ENCODE data around the gene DAB1. TPM values are rescaled to one million over a fixed set of nuclear protein-coding genes. Genes with fewer than 3 reads are reported as not detected.

The DAB1 gene
- polyA plus RNA-seq, 1 donor from 2014 or later, result 11.4 TPM

GRCh38 chr1:57403201-57403600, 20.7 kb downstream of the DAB1 start:
- Histone ChIP-seq H3K27me3 (ENCODE audit: insufficient read depth, low read depth, low read length) (no peaks in the 10 kb centered on the region), H3K9me2 (ENCODE audit: insufficient read depth, low read length) (no peaks in the 10 kb centered on the region), H2AFZ (ENCODE audit: low read depth, low read length) (no peak overlapping the region), H3K9ac (ENCODE audit: low read length) (no peak overlapping the region), H3K79me2 (replicated peaks; ENCODE audit: insufficient read depth, low read length) (no peaks in the 10 kb centered on the region), H3K27ac (ENCODE audit: low read length) (no peak overlapping the region), H4K20me1 (ENCODE audit: insufficient read depth) (no peaks in the 10 kb centered on the region), H3K4me2 (ENCODE audit: low read length) (no peak overlapping the region), H3F3A (ENCODE audit: insufficient read depth, low read length, poor library complexity, severe bottlenecking) (no peaks in the 10 kb centered on the region), H3K4me3 (ENCODE audit: low read length) (no peak overlapping the region), H3K36me3 (ENCODE audit: insufficient read depth, low read length) (no peaks in the 10 kb centered on the region), H3K9me3 (ENCODE audit: low read length) (no peaks in the 10 kb centered on the region)
- TF ChIP-seq TAF1 (IDR thresholded peaks at IDR 0.05; ENCODE audit: low read depth), result no peak
- no peak for TF ChIP-seq POLR2AphosphoS5 (IDR thresholded peaks at IDR 0.05)
- no peak for TF ChIP-seq REST (IDR thresholded peaks at IDR 0.05; ENCODE audit: borderline replicate concordance)
- TF ChIP-seq EZH2 (IDR thresholded peaks at IDR 0.05; ENCODE audit: borderline replicate concordance, insufficient read depth, low read length, poor library complexity, severe bottlenecking), result no peak
- no peak for TF ChIP-seq RAD21 (conservative IDR thresholded peaks at IDR 0.05)
- no peak for TF ChIP-seq SMC3 (conservative IDR thresholded peaks at IDR 0.05; ENCODE audit: poor library complexity)
- TF ChIP-seq EP300 (conservative IDR thresholded peaks at IDR 0.05; ENCODE audit: poor library complexity, severe bottlenecking), result no peak
- no peak for TF ChIP-seq CTCF (IDR thresholded peaks at IDR 0.05; ENCODE audit: poor library complexity, severe bottlenecking)
- no peak for TF ChIP-seq MXI1 (conservative IDR thresholded peaks at IDR 0.05; ENCODE audit: poor library complexity, severe bottlenecking)

GRCh38 chr1:57401671-57402070, 22.2 kb downstream of the DAB1 start:
- H3K9ac ChIP-seq (ENCODE audit: low read length), result no peak overlapping the region
- TF ChIP-seq TAF1 (IDR thresholded peaks at IDR 0.05; ENCODE audit: low read depth), result no peak
- no peak for TF ChIP-seq RAD21 (conservative IDR thresholded peaks at IDR 0.05)
- no peak for TF ChIP-seq CTCF (IDR thresholded peaks at IDR 0.05; ENCODE audit: poor library complexity, severe bottlenecking)
- no peak for TF ChIP-seq EZH2 (IDR thresholded peaks at IDR 0.05; ENCODE audit: borderline replicate concordance, insufficient read depth, low read length, poor library complexity, severe bottlenecking)
- no peak for TF ChIP-seq POLR2AphosphoS5 (IDR thresholded peaks at IDR 0.05)
- TF ChIP-seq EP300 (conservative IDR thresholded peaks at IDR 0.05; ENCODE audit: poor library complexity, severe bottlenecking), result no peak
- TF ChIP-seq SMC3 (conservative IDR thresholded peaks at IDR 0.05; ENCODE audit: poor library complexity), result no peak
- no peak for TF ChIP-seq MXI1 (conservative IDR thresholded peaks at IDR 0.05; ENCODE audit: poor library complexity, severe bottlenecking)
- no peak for TF ChIP-seq REST (IDR thresholded peaks at IDR 0.05; ENCODE audit: borderline replicate concordance)
- no peaks in the 10 kb centered on the region for H3K36me3 ChIP-seq (ENCODE audit: insufficient read depth, low read length)
- H3F3A ChIP-seq (ENCODE audit: insufficient read depth, low read length, poor library complexity, severe bottlenecking), result no peaks in the 10 kb centered on the region
- no peak overlapping the region for H3K4me3 ChIP-seq (ENCODE audit: low read length)
- H3K27ac ChIP-seq (ENCODE audit: low read length), result no peak overlapping the region
- H4K20me1 ChIP-seq (ENCODE audit: insufficient read depth), result no peaks in the 10 kb centered on the region
- no peaks in the 10 kb centered on the region for H3K9me3 ChIP-seq (ENCODE audit: low read length)
- H3K27me3 ChIP-seq (ENCODE audit: insufficient read depth, low read depth, low read length), result no peaks in the 10 kb centered on the region
- H3K9me2 ChIP-seq (ENCODE audit: insufficient read depth, low read length), result no peaks in the 10 kb centered on the region
- H3K79me2 ChIP-seq (replicated peaks; ENCODE audit: insufficient read depth, low read length), result no peaks in the 10 kb centered on the region
- no peak overlapping the region for H3K4me2 ChIP-seq (ENCODE audit: low read length)
- H2AFZ ChIP-seq (ENCODE audit: low read depth, low read length), result no peak overlapping the region

Measured in neural cell (in vitro differentiated cells).